CD4-positive, alpha-beta T cell treated with Interleukin-10 for 1 hour (primary cell): ENCODE measurements around the gene CD24.

Experiments
- DNase-seq: peaks from one replicate; pipeline ENCODE4 v3.0.0-alpha.2; 2020

The CD24 gene

DNA sequence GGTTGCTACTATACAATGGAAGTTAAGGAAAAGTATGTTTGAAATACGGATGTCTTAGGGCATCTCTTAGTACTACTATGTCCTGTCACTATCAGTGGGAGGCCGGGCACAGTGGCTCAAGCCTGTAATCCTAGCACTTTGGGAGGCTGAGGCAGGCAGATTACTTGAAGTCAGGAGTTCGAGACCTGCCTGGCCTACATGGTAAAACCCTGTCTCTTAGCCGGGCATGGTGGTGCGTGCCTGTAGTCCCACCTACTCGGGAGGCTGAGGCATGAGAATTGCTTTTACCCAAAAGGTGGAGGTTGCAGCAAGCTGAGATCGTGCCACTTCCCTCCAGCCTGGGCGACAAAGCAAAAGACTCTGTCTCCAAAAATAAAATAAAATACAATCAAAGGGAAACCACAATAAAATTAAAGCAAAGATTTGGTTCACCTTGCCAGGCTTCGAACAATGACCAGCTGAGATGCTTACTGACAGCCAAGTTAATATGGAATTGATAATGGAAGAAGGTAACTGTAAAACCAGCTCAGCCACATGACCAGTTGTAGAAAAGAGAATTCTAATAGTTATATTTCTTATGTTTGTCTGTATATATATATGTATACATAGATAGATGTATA lies 6.5 kb downstream of the CD24 start:
- DNase-seq: no peak

DNA sequence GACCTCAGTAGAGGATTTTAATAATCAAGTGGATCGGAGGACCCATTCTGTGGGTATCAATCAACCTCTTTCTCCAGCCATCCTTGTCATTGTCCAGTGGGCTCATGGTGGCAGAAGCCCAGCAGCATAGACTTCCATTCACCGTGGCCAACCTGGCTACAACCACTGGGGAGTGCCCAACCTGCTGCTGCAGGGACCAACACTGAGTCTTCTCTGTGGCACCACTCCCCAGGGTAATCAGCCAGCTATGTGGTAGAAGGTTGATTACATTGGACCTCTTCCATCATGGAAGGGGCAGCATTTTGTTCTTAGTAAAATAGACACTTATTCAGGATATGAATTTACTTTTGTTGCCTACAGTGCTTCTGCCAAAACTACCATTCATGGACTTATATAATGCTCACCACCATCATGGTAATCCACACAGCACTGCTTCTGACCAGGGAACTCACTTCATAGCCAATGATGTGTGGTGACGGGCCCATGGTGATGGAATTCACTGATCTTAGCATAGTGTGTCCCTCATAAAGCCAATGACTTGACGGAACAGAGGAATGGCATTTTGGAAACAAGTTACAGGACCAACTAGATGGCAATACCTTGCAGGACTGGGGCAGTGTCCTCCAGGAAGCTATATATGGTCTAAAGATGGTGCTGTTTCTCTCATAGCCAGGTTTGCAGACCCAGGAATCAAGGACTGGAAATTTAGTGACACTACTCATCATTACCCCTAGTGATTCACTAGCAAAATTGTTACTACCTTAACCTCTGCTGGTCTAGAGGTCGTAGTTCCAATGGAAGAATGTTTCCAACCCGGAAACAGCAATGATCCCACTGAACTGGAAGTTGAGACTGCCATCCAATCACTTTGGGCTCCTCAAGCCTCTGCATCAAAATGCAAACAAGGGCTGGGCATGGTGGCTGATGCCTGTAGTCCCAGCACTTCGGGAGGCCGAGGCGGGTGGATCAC lies 7.6 kb downstream of the CD24 start:
- DNase-seq: no peak

DNA sequence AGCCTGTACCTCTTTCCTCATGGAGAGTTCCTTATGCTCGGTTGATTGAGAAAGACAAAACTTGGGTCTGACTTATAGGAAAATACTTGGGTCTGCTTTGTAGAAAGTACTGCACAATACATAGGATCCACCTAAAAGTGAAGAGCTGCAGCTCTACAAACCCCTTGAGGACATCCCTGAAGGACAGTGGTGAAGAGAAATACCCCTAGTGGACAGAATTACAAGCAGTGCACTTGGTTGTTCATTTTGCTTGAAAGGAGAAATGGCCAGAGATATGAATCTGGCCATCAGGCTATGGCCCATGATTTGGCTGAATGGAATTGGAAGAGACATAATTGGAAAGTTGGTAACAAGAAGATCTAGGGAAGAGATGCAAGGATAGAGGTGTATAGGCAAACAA lies 8.3 kb downstream of the CD24 start:
- no peak for DNase-seq

DNA sequence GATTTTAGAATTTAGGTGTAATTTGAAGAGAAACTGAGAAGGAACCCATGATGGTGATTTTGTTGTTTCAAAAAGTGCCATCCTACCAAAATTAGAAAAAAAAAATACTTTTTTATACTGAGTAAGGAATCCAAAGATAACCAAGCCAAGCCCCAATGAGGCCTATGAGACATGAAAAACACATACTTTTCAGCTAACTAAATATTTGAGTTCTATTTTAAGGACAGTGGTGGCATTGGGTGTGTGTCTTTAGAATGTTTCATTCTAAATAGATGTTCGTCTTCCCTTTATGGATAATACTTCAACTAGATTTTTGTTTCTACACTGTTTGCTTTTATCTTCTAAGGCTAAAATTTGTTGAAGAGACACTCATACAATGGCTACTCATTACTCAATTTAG lies 9.6 kb downstream of the CD24 start:
- DNase-seq: no peak

DNA sequence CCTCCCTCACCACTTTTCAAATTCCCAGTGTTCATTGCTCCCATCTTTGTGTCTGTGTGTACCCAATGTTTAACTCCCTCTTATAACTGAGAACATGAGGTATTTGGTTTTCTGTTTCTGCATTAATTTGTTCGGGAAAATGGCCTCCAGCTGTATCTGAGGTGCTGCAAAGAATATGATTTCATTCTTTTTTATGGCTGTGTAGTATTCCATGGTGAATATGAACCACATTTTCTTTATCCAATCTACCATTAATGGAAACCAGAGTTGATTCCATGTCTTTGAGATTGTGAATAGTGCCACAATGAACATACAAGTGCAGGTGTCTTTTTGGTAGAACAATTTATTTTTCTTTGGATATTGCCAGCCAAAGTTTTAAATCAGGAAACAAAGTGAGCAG lies 10.4 kb downstream of the CD24 start:
- DNase-seq: no peak

DNA sequence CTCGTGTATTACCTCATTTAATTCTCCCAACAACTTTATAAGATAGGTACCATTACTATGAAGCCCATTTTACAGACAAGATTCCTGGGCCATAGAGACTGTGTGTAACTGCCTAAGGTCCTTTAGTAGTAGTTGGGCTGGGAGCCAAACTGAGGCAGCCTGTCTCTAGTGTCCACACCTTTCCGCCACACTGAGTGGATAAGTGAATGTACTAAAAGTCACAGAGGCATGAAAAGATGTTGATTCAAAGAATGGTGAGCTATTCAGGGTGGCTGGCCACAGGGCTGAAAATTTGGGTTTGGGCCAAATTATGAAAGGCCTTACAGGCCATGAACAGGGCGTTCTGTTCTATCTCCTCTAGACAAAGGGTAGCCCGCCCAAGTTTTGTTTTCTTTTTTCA lies 11.0 kb downstream of the CD24 start:
- no peak for DNase-seq

DNA sequence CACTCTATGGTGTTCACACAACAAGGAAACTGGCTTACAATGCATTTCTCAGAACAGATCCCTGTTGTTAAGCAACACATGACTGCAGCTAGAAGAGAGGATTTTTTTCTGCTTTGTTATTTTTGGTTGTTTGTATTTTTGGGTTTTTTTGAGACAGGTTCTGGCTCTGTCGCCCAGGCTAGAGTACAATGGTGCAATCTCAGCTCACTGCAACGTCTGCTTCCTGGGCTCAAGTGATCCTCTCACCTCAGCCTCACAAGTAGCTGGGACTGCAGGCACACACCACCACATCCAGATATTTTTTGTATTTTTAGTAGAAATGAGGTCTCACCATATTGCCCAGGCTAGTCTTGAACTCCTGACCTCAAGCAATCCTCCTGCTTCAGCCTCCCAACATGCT lies 12.7 kb downstream of the CD24 start:
- no peak for DNase-seq

DNA sequence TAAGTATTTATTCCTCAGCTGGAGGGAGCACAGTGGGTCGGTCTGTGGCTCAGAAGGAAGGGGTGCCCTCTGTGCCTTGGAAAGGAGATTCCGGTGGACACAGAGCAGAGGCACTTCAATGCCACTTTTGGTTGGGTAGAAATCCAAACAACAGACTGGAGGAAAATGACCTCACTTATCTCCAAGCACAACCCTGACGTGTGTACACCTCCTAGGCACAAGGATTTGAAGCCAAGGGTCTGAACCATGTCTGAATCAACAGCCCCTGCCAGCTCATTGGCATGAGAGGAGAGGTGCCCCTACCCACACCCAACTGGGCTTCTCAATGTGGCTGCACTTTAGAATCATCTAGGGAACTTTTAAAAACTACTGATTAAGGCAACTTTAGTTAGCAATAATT lies 13.4 kb downstream of the CD24 start:
- DNase-seq: no peak

DNA sequence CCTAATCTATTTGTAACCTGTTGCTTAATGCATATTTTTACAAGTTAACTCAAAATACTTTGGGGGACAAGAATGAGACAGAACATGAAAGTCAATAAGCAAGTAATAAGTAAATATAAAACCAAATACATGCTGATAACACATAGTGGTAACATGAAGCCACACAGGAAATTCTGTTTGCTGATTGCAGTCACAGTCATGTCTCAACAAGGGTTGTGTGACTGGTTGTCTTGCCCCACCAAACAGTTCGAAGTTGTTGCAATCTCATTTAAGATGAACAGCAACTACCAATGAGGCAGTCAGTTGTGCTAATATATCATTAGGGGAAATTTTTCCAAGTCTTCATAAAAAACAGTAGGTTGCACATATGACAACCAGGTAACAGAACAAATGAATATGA lies 14.5 kb downstream of the CD24 start:
- DNase-seq: no peak

DNA sequence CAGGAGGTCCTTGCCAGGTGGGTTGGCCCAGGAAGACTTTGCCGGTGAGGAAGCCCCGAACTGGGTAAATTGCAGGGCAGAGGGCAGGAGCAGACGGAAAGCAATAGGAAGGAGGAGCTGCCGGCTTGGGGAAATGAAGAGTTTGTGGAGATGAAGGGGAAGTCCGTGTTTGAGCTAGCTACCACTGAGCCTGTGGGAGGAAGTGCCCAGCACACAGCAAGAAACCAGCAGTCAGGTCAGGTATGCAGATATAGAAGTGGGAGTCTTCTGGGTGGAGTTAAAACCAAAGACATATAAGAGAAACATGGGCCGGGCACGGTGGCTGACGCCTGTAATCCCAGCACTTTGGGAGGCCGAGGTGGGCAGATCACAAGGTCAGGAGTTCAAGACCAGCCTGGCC lies 34.7 kb downstream of the CD24 start:
- no peak for DNase-seq

DNA sequence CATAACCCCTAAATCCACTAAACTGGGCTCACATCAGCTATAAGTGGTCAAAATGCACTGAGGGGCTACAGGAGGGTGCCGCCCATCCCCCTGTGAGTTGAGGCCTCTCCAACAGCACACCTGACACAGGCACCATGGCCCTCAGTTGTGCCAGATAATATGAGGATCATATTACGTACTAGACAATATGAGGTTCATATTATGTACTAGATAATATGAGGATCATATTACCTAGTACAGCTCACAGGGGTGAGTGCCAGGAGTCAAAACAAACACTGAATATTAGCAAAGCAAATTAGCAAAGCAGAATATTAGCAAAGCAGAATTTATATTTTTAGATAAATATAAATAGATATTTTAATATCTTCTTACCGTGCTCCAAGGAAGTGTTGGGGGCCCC lies 35.3 kb downstream of the CD24 start:
- DNase-seq: no peak

DNA sequence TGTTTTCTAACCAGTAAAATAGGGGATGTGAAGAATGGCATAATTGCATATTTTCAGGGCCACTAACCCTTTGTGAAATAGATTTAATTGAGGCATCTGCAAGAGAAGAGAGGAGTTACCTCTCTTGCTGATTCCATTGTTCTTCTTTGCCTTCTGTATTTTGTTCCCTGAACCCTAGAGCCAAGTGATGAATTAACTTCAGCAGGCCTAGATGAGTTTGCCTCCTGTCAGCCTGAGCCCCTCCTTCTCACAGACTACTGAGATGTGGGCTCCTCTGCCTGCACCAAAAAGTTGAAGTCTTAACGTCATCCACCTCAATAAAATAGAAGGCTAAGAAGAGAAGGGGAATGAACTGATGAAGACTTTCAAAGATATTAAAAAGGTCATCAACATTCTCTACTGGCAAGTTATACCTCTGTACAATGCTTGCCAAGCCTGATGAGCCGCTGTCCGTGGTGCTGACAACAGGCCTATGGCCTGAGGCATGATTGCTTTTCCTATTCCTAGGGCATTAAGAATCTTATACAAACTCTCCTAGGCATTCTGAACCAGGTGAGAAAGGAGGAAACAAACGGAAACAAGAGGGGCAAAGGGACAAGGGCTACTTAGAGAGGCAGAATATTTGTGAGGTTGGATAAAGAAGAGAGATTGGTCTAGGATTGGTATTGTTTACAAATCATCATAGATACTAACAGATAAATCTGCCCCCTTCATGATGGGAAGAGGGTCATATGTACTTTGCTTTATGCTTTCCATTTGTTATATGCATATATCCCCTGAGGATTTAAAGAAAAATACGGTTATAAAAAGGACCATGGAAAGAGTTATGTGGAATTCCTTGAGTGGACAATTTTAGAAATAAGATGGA lies 46.8 kb downstream of the CD24 start:
- DNase-seq: no peak

DNA sequence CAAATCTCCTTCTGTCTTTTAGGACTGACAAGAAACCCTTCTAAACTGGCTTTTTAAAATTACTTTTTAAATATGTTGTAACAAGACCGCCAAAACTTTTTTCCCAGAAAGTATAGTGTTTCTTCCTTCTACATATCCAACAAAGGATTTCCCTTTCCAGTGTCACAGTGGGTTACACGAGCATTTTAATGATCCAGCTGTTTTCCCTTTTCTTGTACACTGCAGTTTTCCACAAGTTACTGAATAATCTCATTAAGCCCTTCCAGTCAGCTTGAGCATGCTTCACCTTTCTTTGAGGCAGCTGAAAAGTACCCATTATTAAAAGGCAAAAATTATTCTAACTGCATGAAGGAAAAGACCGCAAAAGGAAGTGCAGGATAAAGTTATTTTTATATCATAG lies 48.6 kb downstream of the CD24 start:
- no peak for DNase-seq

DNA sequence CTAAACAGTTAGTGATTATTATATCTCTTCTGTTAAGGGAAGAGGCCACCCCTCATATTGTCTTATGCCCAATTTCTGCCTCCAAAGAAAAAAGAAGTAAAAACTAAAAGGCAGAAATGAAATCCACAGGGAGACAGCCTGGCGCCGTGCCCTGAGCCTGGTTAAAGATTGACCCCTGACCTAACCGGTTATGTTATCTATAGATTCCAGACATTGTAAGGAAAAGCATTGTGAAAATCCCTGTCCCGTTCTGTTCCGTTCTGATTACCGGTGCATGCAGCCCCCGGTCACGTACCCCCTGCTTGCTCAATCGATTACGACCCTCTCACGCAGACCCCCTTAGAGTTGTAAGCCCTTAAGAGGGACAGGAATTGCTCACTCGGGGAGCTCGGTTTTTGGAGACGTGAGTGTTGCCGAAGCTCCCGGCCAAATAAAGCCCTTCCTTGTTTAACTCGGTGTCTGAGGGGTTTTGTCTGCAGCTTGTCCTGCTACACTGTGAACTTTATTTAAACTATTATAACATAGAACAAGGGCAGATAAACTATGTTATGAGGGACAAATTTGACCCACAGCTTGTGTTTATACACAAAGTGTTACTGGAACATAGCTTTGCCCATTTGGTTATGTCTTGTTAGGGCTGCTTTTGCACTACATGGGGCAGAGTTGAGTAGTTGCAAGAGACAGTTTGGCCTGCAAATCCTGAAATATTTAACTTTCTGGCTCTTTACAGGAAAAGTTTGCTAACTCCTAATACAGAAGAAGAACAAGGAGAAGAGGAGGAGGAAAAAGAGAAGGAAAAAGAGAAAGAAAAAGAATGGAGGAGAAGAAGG lies 49.6 kb downstream of the CD24 start:
- DNase-seq: no peak

DNA sequence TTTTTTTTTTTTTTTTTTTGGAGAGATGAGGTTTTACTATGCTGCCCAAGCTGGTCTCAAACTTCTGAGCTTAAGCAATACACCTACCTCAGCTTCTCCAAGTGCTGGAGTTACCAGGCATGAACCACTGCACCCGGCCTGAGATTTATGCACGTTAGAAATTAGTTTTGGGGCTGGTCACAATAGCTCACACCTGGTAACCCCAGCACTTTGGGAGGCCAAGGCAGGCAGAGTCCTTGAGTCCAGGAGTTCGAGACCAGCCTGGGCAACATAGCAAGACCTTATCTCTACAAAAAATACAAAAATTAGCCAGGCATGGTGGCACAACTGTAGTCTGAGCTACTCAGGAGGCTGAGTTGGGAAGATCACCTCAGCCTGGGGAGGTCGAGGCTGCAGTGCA lies 51.9 kb downstream of the CD24 start:
- DNase-seq: no peak
